EL (cell line): ENCODE data around the gene MDK.
"Not testable (repeated sequence)": the region's sequence is repeated elsewhere in the genome, so short reads cannot be mapped to it uniquely, and the experiment has no call there.

Experiments used
- DNase-seq: peaks from one replicate; pipeline ENCODE4 v3.0.0-alpha.2; 2016

MDK gene

GRCh38 chr11:46369458-46370152, 11.9 kb upstream of the MDK start:
- DNase-seq, result peak; percentile 91

- DNase-seq, result no peak
Observed at GRCh38 chr11:46370253-46370652, 11.2 kb upstream of the MDK start.

- not testable (repeated sequence) for DNase-seq
Observed at GRCh38 chr11:46371262-46371661, 10.2 kb upstream of the MDK start.

GRCh38 chr11:46372086-46372485, 9.4 kb upstream of the MDK start:
- DNase-seq, result no peak

GRCh38 chr11:46372501-46372900, 9.0 kb upstream of the MDK start:
- DNase-seq, result not testable (repeated sequence)

- DNase-seq, result no peak
Observed at GRCh38 chr11:46373787-46374740, 7.4 kb upstream of the MDK start.

GRCh38 chr11:46374815-46375214, 6.7 kb upstream of the MDK start:
- DNase-seq, result no peak

GRCh38 chr11:46375392-46376101, 5.9 kb upstream of the MDK start:
- no peak for DNase-seq

GRCh38 chr11:46376258-46377050, 5.0 kb upstream of the MDK start:
- no peak for DNase-seq

- DNase-seq, result no peak
Observed at GRCh38 chr11:46377290-46377689, 4.2 kb upstream of the MDK start.

- DNase-seq, result no peak
Observed at GRCh38 chr11:46377831-46378230, 3.6 kb upstream of the MDK start.

GRCh38 chr11:46378296-46378695, 3.2 kb upstream of the MDK start:
- DNase-seq, result no peak

- DNase-seq, result no peak
Observed at GRCh38 chr11:46378811-46379481, 2.5 kb upstream of the MDK start.

- DNase-seq, result not testable (repeated sequence)
Observed at GRCh38 chr11:46379482-46380293, 1.8 kb upstream of the MDK start.

- DNase-seq, result peak; percentile 67
Observed at GRCh38 chr11:46380340-46381047, 975 bp upstream of the MDK start.

- peak; percentile 44 for DNase-seq
Observed at GRCh38 chr11:46381819-46382645, 563 bp downstream of the MDK start.

- peak; percentile 73 for DNase-seq
Observed at GRCh38 chr11:46382646-46383403, 1.4 kb downstream of the MDK start.

- DNase-seq, result no peak
Observed at GRCh38 chr11:46383404-46383758, 1.9 kb downstream of the MDK start.
